Astrocyte of the cerebellum (primary cell): ENCODE data around the gene ONECUT3.
A peak's percentile ranks its signal among the peaks of the same experiment; 100 is the strongest.

Experiments
- DNase-seq: peaks from one replicate; pipeline ENCODE4 v3.0.0-alpha.2; 2011; ENCODE audit warnings: low read depth
- H3K4me3 ChIP-seq: 2 replicates; pipeline ENCODE4 v1.5.1; 2011; ENCODE audit warnings: mild to moderate bottlenecking, low read depth, low read length, moderate library complexity
- CTCF ChIP-seq: IDR thresholded peaks from 2 replicates; pipeline ENCODE4 v1.5.1; 2012; ENCODE audit warnings: low read length, low read depth, moderate library complexity, mild to moderate bottlenecking; ENCODE audit errors: missing control alignments
- in situ Hi-C: cut with HindIII; loops from 2 replicates; pipeline ENCODE4 v1.10.0; 2017; ENCODE audit warnings: low sequenced_read_pairs

Gene ONECUT3

GRCh38 chr19:1819341-1820255 is 66.3 kb downstream of the ONECUT3 start:
- H3K4me3 ChIP-seq: no peak overlapping the region
- no peak for DNase-seq
- in situ Hi-C loops: no loop called here
- no peak for TF ChIP-seq CTCF

GRCh38 chr19:1822210-1822609 is 68.9 kb downstream of the ONECUT3 start:
- in situ Hi-C loops: no loop called here
- no peak overlapping the region for H3K4me3 ChIP-seq
- DNase-seq: no peak
- no peak for TF ChIP-seq CTCF

- H3K4me3 ChIP-seq: no peak overlapping the region
Measured at GRCh38 chr19:1823020-1823419, 69.7 kb downstream of the ONECUT3 start.

GRCh38 chr19:1823539-1824251 is 70.4 kb downstream of the ONECUT3 start:
- no peak for TF ChIP-seq CTCF
- H3K4me3 ChIP-seq: no peak overlapping the region
- no peak for DNase-seq
- in situ Hi-C loops: no loop called here

More at GRCh38 chr19:1823020-1823419, 69.7 kb downstream of the ONECUT3 start:
- in situ Hi-C loops: no loop called here
- no peak for DNase-seq
- TF ChIP-seq CTCF: no peak

GRCh38 chr19:1824252-1824622 is 70.9 kb downstream of the ONECUT3 start:
- DNase-seq: no peak
- TF ChIP-seq CTCF: no peak
- no peak overlapping the region for H3K4me3 ChIP-seq
- in situ Hi-C loops: no loop called here

DNA sequence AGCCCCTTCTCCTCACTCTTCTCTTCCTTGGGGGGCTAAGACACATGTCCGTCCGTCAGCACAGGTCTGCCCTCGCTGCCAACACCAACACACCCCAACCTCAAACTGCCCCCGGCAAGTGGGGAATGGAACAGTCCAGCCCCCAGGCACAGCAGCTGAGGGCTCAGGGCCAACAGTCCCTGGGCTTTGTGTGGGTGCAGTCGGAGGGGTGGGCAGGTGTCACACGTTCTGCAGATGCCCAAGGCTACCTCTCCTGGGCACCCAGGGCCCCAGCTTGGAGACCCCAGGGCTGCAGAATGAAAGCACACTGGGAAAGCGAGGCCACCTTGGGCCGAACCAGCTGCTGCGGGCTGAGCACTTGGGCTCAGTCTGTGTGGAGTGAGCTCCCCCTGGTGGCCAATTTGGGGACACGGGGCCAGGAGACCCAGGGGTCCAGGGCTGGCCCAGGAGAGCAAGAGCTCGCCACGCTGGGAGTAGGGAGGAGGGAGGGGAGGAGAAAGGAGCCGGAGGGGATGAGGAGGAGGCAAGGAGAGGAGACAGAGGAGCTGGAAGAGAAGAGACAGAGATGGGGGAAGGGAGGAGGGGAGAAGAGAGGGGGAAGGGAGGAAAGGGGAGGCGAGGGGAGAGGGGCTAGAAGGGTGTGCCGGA is 72.7 kb downstream of the ONECUT3 start:
- TF ChIP-seq CTCF: peak; percentile 96
- peak; percentile 41 for DNase-seq
- in situ Hi-C loops: no loop called here
- no peak overlapping the region for H3K4me3 ChIP-seq
